Heart right ventricle (tissue), 16 donors: ENCODE measurements around the gene ARRDC3. TPM values are rescaled to one million over a fixed set of nuclear protein-coding genes. Genes with fewer than 3 reads are reported as not detected.

Experiments
- ATAC-seq, 8 donors: fragments of 200-7000 bp; cut with Tn5 transposase; one replicate each; pipeline ENCODE4 v1.9.1; 2020; ENCODE audit warnings: mild to moderate bottlenecking in 8 of 8, moderate library complexity in 8 of 8, moderate number of reproducible peaks in 1 of 8
- DNase-seq, 2 donors: peaks; one replicate each; pipeline ENCODE4 v3.0.0-alpha.2; 2020
- H3K27ac ChIP-seq, 10 donors: fragments of 200-600 bp; sonication (generic) in 2 of 10; one replicate each; pipeline versions ENCODE4 v1.5.0 to v1.8.0; 2020 to 2022; ENCODE audit warnings: mild to moderate bottlenecking in 3 of 10
- H3K27me3 ChIP-seq, 7 donors: fragments of 200-600 bp; one replicate each; pipeline ENCODE4 v1.8.0; 2021 to 2022; ENCODE audit warnings: mild to moderate bottlenecking in 2 of 7
- H3K36me3 ChIP-seq, 9 donors: fragments of 200-600 bp; sonication (generic) in 1 of 9; one replicate each; pipeline versions ENCODE4 v1.5.0 to v1.8.0; 2020 to 2022; ENCODE audit warnings: mild to moderate bottlenecking in 2 of 9
- H3K4me1 ChIP-seq, 9 donors: fragments of 200-600 bp; sonication (generic) in 1 of 9; one replicate each; pipeline versions ENCODE4 v1.5.0 to v1.8.0; 2020 to 2022; ENCODE audit warnings: mild to moderate bottlenecking in 4 of 9
- H3K4me3 ChIP-seq, 10 donors: fragments of 200-600 bp; sonication (generic) in 2 of 10; one replicate each; pipeline versions ENCODE4 v1.5.0 to v1.8.0; 2020 to 2022; ENCODE audit warnings: mild to moderate bottlenecking in 7 of 10, moderate library complexity in 2 of 10
- H3K9me3 ChIP-seq, 11 donors: fragments of 200-600 bp in 10 of 11; sonication (generic) in 2 of 11; one replicate each; pipeline versions ENCODE4 v1.5.0 to v1.8.0; 2013 to 2022; ENCODE audit warnings: mild to moderate bottlenecking in 2 of 11, control low read depth in 1 of 11, moderate library complexity in 1 of 11
- WGBS, 2 donors: extraction: QIAGEN DNeasy Blood & Tissue Kit; methylation state at CpG; one replicate each; pipeline ENCODE4 v1.1.7; 2013; ENCODE audit warnings: inconsistent platforms in 1 of 2; 5-methylcytosine and 5-hydroxymethylcytosine counted together
- intact Hi-C, 10 donors: fragments of 100-400 bp; cut with DNase I; formaldehyde crosslinking; loops; one replicate each; pipeline versions ENCODE4 v1.11.1 to v1.14.2; 2022
- polyA plus RNA-seq, 2 donors: library from polyadenylated mRNA; stranded (reverse); fragments of 200-250 nt; gene quantifications; one replicate each; pipeline ENCODE4 v1.2.3, GENCODE V29; 2013
- total RNA-seq, 10 donors: library from RNA; stranded (reverse); fragmentation: NEBNext Ultra II Directional in 3 of 10; extraction: Animal tissue kit (Norgen Biotek cat#: 25700) in 3 of 10; gene quantifications; one replicate each; pipeline versions ENCODE4 v1.2.1 to v1.2.4, GENCODE V29; 2021 to 2023
- TF ChIP-seq, protein P1 (sequence below), 9 donors: fragments of 200-600 bp; sonication (generic) in 2 of 9; IDR thresholded peaks; one replicate each; pipeline versions ENCODE4 v1.5.0 to v1.8.0; 2021 to 2022; ENCODE audit warnings: antibody characterized with exemption in 9 of 9, mild to moderate bottlenecking in 5 of 9, moderate library complexity in 1 of 9
- donor health status: Arrhythmogenic right ventricular cardiomyopathy.
- donor health status: ischemic (EF 13 %, LVEDD 7.1; RV severe dilation, severe dysfunction).
- donor health status: healthy with polysubstance abuse.
- donor health status: DM: no; HTN: yes; CAD: no.
- donor health status: DM: no; HTN: no; CAD: no.
- donor health status: ischemic (EF 25% LVEDD 6.9; RV normal size, moderate dysfunction).
- donor health status: ischemic (EF 25% LVEDD 5.7; RV mildly dilated, moderate dysfunction).
- donor health status: healthy.
- donor health status: DM: yes; HTN: yes; CAD: no.
- donor health status: Ischemic cardiomyopathy.
- donor health status: ischemic (EF 35%, LVEDD 5.7; RV mildly dilated, moderate dysfunction).
- donor health status: nonischemic (EF 11% LVEDD 7.7; RV severe dilation, severe dysfunction).
- donor health status: DM: yes; HTN: yes; CAD: no.
- donor health status: PGD.
- donor health status: ischemic (EF 29% LVEDD 5.4; RV normal size, mild dysfunction).
- donor health status: nonischemic (EF 23%, LVEDD 6.1; RV moderate dilation, normal function).

The ARRDC3 gene
- total and polyA plus RNA-seq, 12 donors = 4.8 to 61.5 (median 17.7) TPM

DNA sequence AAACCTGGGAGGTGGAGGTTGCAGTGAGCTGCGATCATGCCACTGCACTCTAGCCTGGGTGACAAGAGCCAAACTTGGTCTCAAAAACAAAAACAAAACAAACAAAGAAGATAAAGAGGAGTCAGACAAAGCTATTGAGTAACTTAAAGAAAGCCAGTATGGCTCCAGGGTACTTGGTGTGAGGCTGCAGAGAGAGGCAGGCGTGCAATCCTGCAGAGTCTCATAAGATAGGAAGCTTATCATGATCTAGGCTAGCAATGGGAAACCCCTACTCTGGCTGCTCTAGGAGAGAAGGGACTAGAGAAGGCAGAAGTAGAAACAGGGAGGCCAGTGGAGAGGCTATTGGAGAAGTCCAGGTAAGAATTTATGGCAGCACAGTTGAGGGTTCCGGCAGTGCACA is 42.0 kb downstream of the ARRDC3 start:
- WGBS, 2 donors = 87 to 96% methylated on average over 3 of the region's 3 CpGs
- intact Hi-C loops = no loop called here

GRCh38 chr5:91340532-91340931 is 42.6 kb downstream of the ARRDC3 start:
- intact Hi-C loops = no loop called here
- Histone ChIP-seq H3K27ac (no peak overlapping the region), H3K4me3 (no peak overlapping the region), H3K36me3 (no peaks in the 10 kb centered on the region), H3K4me1 (peaks cover 0 to 4% (median 0%) of the 10 kb centered on the region in 9 donors), H3K9me3 (no peaks in the 10 kb centered on the region), H3K27me3 (no peaks in the 10 kb centered on the region)
- TF ChIP-seq, protein P1, sequence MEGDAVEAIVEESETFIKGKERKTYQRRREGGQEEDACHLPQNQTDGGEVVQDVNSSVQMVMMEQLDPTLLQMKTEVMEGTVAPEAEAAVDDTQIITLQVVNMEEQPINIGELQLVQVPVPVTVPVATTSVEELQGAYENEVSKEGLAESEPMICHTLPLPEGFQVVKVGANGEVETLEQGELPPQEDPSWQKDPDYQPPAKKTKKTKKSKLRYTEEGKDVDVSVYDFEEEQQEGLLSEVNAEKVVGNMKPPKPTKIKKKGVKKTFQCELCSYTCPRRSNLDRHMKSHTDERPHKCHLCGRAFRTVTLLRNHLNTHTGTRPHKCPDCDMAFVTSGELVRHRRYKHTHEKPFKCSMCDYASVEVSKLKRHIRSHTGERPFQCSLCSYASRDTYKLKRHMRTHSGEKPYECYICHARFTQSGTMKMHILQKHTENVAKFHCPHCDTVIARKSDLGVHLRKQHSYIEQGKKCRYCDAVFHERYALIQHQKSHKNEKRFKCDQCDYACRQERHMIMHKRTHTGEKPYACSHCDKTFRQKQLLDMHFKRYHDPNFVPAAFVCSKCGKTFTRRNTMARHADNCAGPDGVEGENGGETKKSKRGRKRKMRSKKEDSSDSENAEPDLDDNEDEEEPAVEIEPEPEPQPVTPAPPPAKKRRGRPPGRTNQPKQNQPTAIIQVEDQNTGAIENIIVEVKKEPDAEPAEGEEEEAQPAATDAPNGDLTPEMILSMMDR (IDR thresholded peaks at IDR 0.05) = no peak
- ATAC-seq (no peak), DNase-seq (no peak)
- 94 to 96% methylated on average over 3 of the region's 3 CpGs for WGBS, 2 donors

More for the DNA sequence above, 42.0 kb downstream of the ARRDC3 start:
- Histone ChIP-seq H3K27ac (no peak overlapping the region), H3K27me3 (no peaks in the 10 kb centered on the region), H3K4me1 (peaks cover 0 to 4% (median 0%) of the 10 kb centered on the region in 9 donors), H3K9me3 (no peaks in the 10 kb centered on the region), H3K4me3 (no peak overlapping the region), H3K36me3 (no peaks in the 10 kb centered on the region)
- DNase-seq (no peak), ATAC-seq (no peak)
- TF ChIP-seq, protein P1 (IDR thresholded peaks at IDR 0.05) = no peak

DNA sequence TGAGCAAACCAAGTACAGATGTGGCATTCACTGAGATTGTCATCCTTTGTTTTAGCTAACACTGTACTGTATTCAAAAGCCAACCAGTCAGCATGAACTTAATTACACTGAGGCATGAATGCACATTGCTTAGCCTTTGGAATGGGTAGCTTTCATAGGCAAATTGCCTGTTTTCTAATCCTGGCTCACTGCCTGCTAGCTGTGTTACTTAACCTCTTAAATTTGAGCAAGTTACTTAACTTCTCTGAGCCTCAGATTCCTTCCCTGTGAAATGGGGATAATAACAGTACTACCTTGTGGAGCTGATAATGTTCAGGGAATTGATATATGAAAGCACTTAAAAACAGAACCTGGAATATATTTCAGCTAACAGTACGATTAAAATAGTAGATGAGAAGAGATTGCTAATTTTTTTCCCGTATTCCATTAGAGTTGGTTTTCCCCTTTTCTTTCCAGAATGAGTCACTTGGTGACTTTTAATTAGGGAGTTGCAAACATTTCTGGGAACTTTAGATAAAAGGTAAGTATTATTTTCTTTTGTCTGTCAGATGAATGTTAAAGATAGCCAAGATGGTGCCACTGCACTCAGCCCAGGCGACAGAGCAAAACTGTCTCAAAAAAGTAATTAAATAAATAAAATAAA is 43.9 kb downstream of the ARRDC3 start:
- DNase-seq (no peak), ATAC-seq (no peak)
- H3K9me3 ChIP-seq = no peaks in the 10 kb centered on the region
- WGBS, 2 donors = 74 to 88% methylated on average over 3 of the region's 3 CpGs
- H3K4me1 ChIP-seq = peaks cover 0 to 4% (median 0%) of the 10 kb centered on the region in 9 donors
- intact Hi-C loops = no loop called here
- no peaks in the 10 kb centered on the region for H3K36me3 ChIP-seq
- TF ChIP-seq, protein P1 (IDR thresholded peaks at IDR 0.05) = no peak
- no peak overlapping the region for H3K4me3 ChIP-seq
- no peak overlapping the region for H3K27ac ChIP-seq
- no peaks in the 10 kb centered on the region for H3K27me3 ChIP-seq

DNA sequence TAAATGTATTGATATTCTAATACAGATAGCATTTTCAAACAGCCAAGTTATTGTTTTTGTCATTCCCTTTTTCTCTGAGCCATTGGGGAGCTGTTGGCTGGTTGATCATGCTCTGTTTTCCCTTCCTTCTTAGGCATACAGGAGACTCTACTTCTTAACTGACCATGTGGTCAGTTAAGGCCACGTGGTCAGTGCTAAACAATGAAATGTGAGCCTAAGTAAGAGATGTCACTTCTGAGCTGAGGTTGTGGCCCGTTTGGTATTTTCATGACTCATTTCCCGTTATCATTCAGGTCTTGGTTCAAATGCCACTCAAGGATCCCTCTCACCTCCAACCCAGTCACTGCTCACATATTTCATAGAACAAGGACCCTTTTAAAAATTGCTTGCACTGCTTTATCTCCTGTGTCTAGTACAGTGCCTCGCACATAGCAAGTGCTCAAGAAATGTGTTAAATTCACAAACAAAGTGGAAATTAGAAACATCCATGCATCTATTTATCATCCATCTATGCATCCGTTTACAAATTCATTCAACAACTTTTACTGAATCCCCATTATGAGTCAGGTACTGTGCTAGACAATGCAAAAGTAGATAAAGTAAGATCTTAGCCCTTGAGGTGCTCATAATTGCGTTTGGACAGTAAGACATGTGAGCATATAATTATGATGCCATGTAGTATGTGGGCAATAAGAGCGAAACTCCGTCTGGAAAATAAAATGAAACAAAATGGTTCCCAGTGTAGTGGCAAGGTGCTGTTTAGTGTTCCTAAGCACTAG is 50.7 kb downstream of the ARRDC3 start:
- peak in 1 of 8 donors; percentile 48 for ATAC-seq

More for the DNA sequence above, 50.7 kb downstream of the ARRDC3 start:
- Histone ChIP-seq H3K36me3 (no peaks in the 10 kb centered on the region), H3K9me3 (no peaks in the 10 kb centered on the region), H3K27ac (no peak overlapping the region), H3K27me3 (no peaks in the 10 kb centered on the region), H3K4me1 (no peaks in the 10 kb centered on the region), H3K4me3 (no peak overlapping the region)
- DNase-seq = no peak
- WGBS, 2 donors = 55 to 62% methylated on average over 8 of the region's 8 CpGs
- TF ChIP-seq, protein P1 (IDR thresholded peaks at IDR 0.05) = no peak
- intact Hi-C loops = no loop called here
